Heart left ventricle (tissue), 13 donors: Measurements from ENCODE around the gene AIG1.

Experiments used
- CTCF ChIP-seq, 12 donors: fragments of 200-600 bp; sonication (generic) in 4 of 12; IDR thresholded peaks; one replicate each; pipeline versions ENCODE4 v1.5.0 to v1.8.0; 2018 to 2022; ENCODE audit warnings: antibody characterized with exemption in 12 of 12, mild to moderate bottlenecking in 5 of 12
- POLR2A ChIP-seq, 2 donors: fragments of 450-650 bp; IDR thresholded peaks; one replicate each; pipeline ENCODE4 v1.6.1; 2017; ENCODE audit warnings: antibody characterized with exemption in 2 of 2, mild to moderate bottlenecking in 2 of 2, moderate library complexity in 2 of 2
- donor health status: ischemic (EF 13 %, LVEDD 7.1; RV severe dilation, severe dysfunction).
- donor health status: DM: no; HTN: yes; CAD: no.
- donor health status: DM: no; HTN: no; CAD: no.
- donor health status: ischemic (EF 25% LVEDD 6.9; RV normal size, moderate dysfunction).
- donor health status: ischemic (EF 25% LVEDD 5.7; RV mildly dilated, moderate dysfunction).
- donor health status: ischemic (EF 35%, LVEDD 5.7; RV mildly dilated, moderate dysfunction).
- donor health status: nonischemic (EF 11% LVEDD 7.7; RV severe dilation, severe dysfunction).
- donor health status: DM: yes; HTN: yes; CAD: no.
- donor health status: PGD.
- donor health status: ischemic (EF 29% LVEDD 5.4; RV normal size, mild dysfunction).
- donor health status: nonischemic (EF 23%, LVEDD 6.1; RV moderate dilation, normal function).

- TF ChIP-seq CTCF (IDR thresholded peaks at IDR 0.05) (no peak), POLR2A (IDR thresholded peaks at IDR 0.05) (no peak)
Measured at GRCh38 chr6:143139239-143139784, 78.6 kb downstream of the AIG1 start.
